Tibial artery (tissue), 4 donors: ENCODE data around the gene NSUN4.

Experiments used
- DNase-seq, 2 donors: peaks; one replicate each; pipeline ENCODE4 v3.0.0-alpha.2; 2019
- H3K27ac ChIP-seq, 2 donors: fragments of 200-600 bp; sonication (generic) in 1 of 2; 1 replicate in 1 of 2; 2 replicates in 1 of 2; pipeline ENCODE4 v1.5.1; 2018 to 2019; ENCODE audit warnings: mild to moderate bottlenecking in 1 of 2
- H3K27me3 ChIP-seq, 2 donors: fragments of 200-600 bp; sonication (generic) in 1 of 2; one replicate each; pipeline versions ENCODE4 v1.5.1 to v1.6.0; 2016 to 2019
- H3K36me3 ChIP-seq, 3 donors: fragments of 200-600 bp; sonication (generic) in 2 of 3; one replicate each; pipeline ENCODE4 v1.5.1; 2016 to 2019; ENCODE audit warnings: mild to moderate bottlenecking in 2 of 3
- H3K4me1 ChIP-seq, 4 donors: fragments of 200-600 bp; sonication (generic) in 2 of 4; 1 replicate in 3 of 4; 2 replicates in 1 of 4; pipeline ENCODE4 v1.5.1; 2016 to 2019
- H3K4me3 ChIP-seq, 2 donors: fragments of 200-600 bp; sonication (generic) in 1 of 2; 1 replicate in 1 of 2; 2 replicates in 1 of 2; pipeline ENCODE4 v1.5.1; 2018 to 2019; ENCODE audit warnings: mild to moderate bottlenecking in 2 of 2
- H3K9me3 ChIP-seq, 3 donors: fragments of 200-600 bp; sonication (generic) in 1 of 3; one replicate each; pipeline ENCODE4 v1.5.1; 2016 to 2019
- CTCF ChIP-seq, 2 experiments: fragments of 200-600 bp in 1 of 2; fragments of 450-650 bp in 1 of 2; IDR thresholded peaks; one replicate each; pipeline ENCODE4 v1.5.1; 2017 to 2019; ENCODE audit warnings: antibody characterized with exemption in 2 of 2, mild to moderate bottlenecking in 1 of 2, moderate library complexity in 1 of 2
- intact Hi-C: fragments of 100-400 bp; cut with DNase I; formaldehyde crosslinking; loops from one replicate; pipeline ENCODE4 v1.15.0; 2023; ENCODE audit warnings: low total_unique reads

NSUN4 gene

GRCh38 chr1:46301808-46302640, 38.6 kb upstream of the NSUN4 start:
- Histone ChIP-seq H3K27ac (peak overlapping the region; percentile 95 to 97), H3K9me3 (no peaks in the 10 kb centered on the region), H3K36me3 (peaks cover 6 to 15% (median 12%) of the 10 kb centered on the region in 3 donors), H3K4me3 (peak overlapping the region; percentile 77 to 87), H3K27me3 (no peaks in the 10 kb centered on the region), H3K4me1 (peaks cover 0 to 63% (median 47%) of the 10 kb centered on the region in 4 donors)
- no peak for TF ChIP-seq CTCF (IDR thresholded peaks at IDR 0.05)
- intact Hi-C loops: loop anchor here (5.0 kb wide), 1 partner anchor 55 kb away; the partner anchor contains the start of gene RAD54L
- DNase-seq: peak; percentile 42 to 79

- Histone ChIP-seq H3K27ac (peak overlapping the region; percentile 95 to 97), H3K27me3 (no peaks in the 10 kb centered on the region), H3K4me3 (peak overlapping the region; percentile 77 to 87), H3K9me3 (no peaks in the 10 kb centered on the region), H3K36me3 (peaks cover 0 to 11% (median 5%) of the 10 kb centered on the region in 3 donors), H3K4me1 (peaks cover 0 to 68% (median 50%) of the 10 kb centered on the region in 4 donors)
- DNase-seq: peak; percentile 28 to 74
- intact Hi-C loops: loop anchor here (5.0 kb wide), 1 partner anchor 55 kb away; the partner anchor contains the start of gene RAD54L
- no peak for TF ChIP-seq CTCF (IDR thresholded peaks at IDR 0.05)
Measured at GRCh38 chr1:46302641-46303037, 38.0 kb upstream of the NSUN4 start.

- intact Hi-C loops: loop anchor here (5.0 kb wide), 1 partner anchor 56 kb away; the partner anchor contains the start of gene RAD54L
- peaks cover 0 to 67% (median 48%) of the 10 kb centered on the region in 4 donors for H3K4me1 ChIP-seq
- H3K27me3 ChIP-seq: no peaks in the 10 kb centered on the region
- DNase-seq: peak; percentile 95 to 96
- peaks cover 0 to 6% (median 0%) of the 10 kb centered on the region in 3 donors for H3K36me3 ChIP-seq
- H3K27ac ChIP-seq: peak within 1 kb of the TSS; percentile 95 to 97
- no peak for TF ChIP-seq CTCF (IDR thresholded peaks at IDR 0.05)
- no peaks in the 10 kb centered on the region for H3K9me3 ChIP-seq
- H3K4me3 ChIP-seq: peak within 1 kb of the TSS; percentile 77 to 87
Measured at GRCh38 chr1:46303038-46303871, 37.4 kb upstream of the NSUN4 start, which contains the start of the genes LRRC41 and UQCRH. Gene LRRC41 (minus strand): TSS chr1:46303616. CDS start chr1:46303322, 294 bp downstream. Gene UQCRH (plus strand): TSS chr1:46303698. CDS start chr1:46303767, 69 bp downstream.

GRCh38 chr1:46303872-46304326, 36.7 kb upstream of the NSUN4 start:
- H3K27ac ChIP-seq: peak overlapping the region; percentile 95 to 97
- H3K4me1 ChIP-seq: peaks cover 0 to 60% (median 44%) of the 10 kb centered on the region in 4 donors
- no peaks in the 10 kb centered on the region for H3K9me3 ChIP-seq
- intact Hi-C loops: loop anchor here (2.0 to 5.0 kb wide), 2 partner anchors 39 to 57 kb away; partner anchors contain the start of gene RAD54L
- peak overlapping the region; percentile 77 to 87 for H3K4me3 ChIP-seq
- no peak for TF ChIP-seq CTCF (IDR thresholded peaks at IDR 0.05)
- no peak for DNase-seq
- peaks cover 0 to 7% (median 0%) of the 10 kb centered on the region in 3 donors for H3K36me3 ChIP-seq
- no peaks in the 10 kb centered on the region for H3K27me3 ChIP-seq

GRCh38 chr1:46306159-46306530, 34.5 kb upstream of the NSUN4 start:
- no peak for DNase-seq
- H3K4me1 ChIP-seq: peaks cover 0 to 38% (median 25%) of the 10 kb centered on the region in 4 donors
- TF ChIP-seq CTCF (IDR thresholded peaks at IDR 0.05): no peak
- H3K4me3 ChIP-seq: no peak overlapping the region
- no peaks in the 10 kb centered on the region for H3K9me3 ChIP-seq
- H3K27ac ChIP-seq: no peak overlapping the region
- H3K27me3 ChIP-seq: no peaks in the 10 kb centered on the region
- intact Hi-C loops: no loop called here
- H3K36me3 ChIP-seq: peaks cover 14 to 29% (median 16%) of the 10 kb centered on the region in 3 donors
